Activated CD4-positive, alpha-beta T cell treated with anti-CD3 and anti-CD28 coated beads, Interleukin-2, Interleukin-4, amounts not matched to agents 100 ng/mL and 50 ng/mL, durations not matched to agents 16 hours and 8 hours (primary cell): ENCODE measurements around the gene GPR146.

ENCODE experiments used
- DNase-seq: peaks from one replicate; pipeline ENCODE4 v3.0.0-alpha.2; 2020; ENCODE audit warnings: low spot score

Gene GPR146

DNA sequence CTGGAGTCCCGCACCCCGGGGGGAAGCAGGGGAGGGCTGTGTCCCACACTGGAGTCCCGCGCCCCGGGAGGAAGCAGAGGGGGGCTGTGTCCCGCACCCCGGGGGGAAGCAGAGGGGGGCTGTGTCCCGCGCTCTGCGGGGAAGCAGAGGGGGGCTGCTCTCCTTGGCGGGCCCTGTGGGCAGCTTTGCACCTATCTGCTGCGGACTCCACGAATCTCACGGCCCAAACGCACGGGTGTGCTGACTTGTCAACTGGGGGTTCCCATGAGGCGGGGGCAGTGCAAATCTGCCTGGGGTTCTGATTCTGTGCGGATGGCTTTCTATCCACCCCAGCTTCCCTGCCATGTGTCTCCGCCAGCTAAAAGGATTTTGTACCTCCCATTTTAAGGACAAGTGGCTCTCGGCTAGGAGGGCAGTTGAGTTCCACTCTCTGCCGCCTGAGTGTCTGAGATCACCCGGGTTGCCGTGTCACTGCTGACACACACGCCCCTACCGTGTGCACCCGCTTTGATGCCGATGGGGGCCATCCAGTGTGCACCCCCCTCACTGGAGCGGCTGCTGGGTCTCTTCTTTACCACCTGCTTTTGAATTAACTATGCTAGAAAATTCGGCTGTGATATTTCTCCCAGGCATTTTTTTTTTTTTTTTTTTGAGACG is 64.0 kb downstream of the GPR146 start:
- no peak for DNase-seq
